GM23338 (cell line): Measurements from ENCODE around the gene APBA2. TPM values are rescaled to one million over a fixed set of nuclear protein-coding genes. Genes with fewer than 3 reads are reported as not detected.

Source experiments
- ATAC-seq: fragments of 200-7000 bp; cut with Tn5 transposase; 3 replicates; pipeline ENCODE4 v1.9.1; 2020
- DNase-seq: peaks from one replicate; pipeline ENCODE4 v3.0.0-alpha.2; 2015; ENCODE audit warnings: low spot score
- H2AFZ ChIP-seq: fragments of 200-600 bp; sonication (generic); 2 replicates; pipeline ENCODE4 v1.8.0; 2016; ENCODE audit warnings: antibody characterized with exemption, mild to moderate bottlenecking, moderate library complexity
- H3F3A ChIP-seq: fragments of 200-600 bp; sonication (generic); replicated peaks from 2 replicates; pipeline ENCODE4 v1.8.0; 2017; ENCODE audit warnings: antibody characterized with exemption, mixed run types, low read depth
- H3K27ac ChIP-seq: fragments of 200-600 bp; sonication (generic); 2 replicates; pipeline ENCODE4 v1.6.1; 2016; ENCODE audit warnings: low read depth
- H3K27me3 ChIP-seq: fragments of 200-600 bp; sonication (generic); 2 replicates; pipeline ENCODE4 v1.8.0; 2016; ENCODE audit warnings: mild to moderate bottlenecking, mixed run types, moderate library complexity; ENCODE audit not compliant: insufficient read depth
- H3K36me3 ChIP-seq: fragments of 200-600 bp; sonication (generic); 2 replicates; pipeline ENCODE4 v1.8.0; 2016; ENCODE audit warnings: mild to moderate bottlenecking; ENCODE audit not compliant: insufficient read depth
- H3K4me1 ChIP-seq: fragments of 200-600 bp; sonication (generic); 2 replicates; pipeline ENCODE4 v1.8.0; 2016; ENCODE audit warnings: mild to moderate bottlenecking, moderate library complexity; ENCODE audit not compliant: insufficient read depth
- H3K4me2 ChIP-seq: fragments of 200-600 bp; sonication (generic); 2 replicates; pipeline ENCODE4 v1.7.1; 2017; ENCODE audit warnings: mixed run types
- H3K4me3 ChIP-seq: fragments of 200-600 bp; sonication (generic); 2 replicates; pipeline ENCODE4 v1.6.1; 2016; ENCODE audit warnings: mixed run types
- H3K79me2 ChIP-seq: fragments of 200-600 bp; sonication (generic); replicated peaks from 2 replicates; pipeline ENCODE4 v1.8.0; 2017; ENCODE audit warnings: mild to moderate bottlenecking; ENCODE audit not compliant: insufficient read depth
- H3K9me2 ChIP-seq: fragments of 200-600 bp; sonication (generic); 2 replicates; pipeline ENCODE4 v1.8.0; 2017; ENCODE audit not compliant: insufficient read depth
- H4K20me1 ChIP-seq: fragments of 200-600 bp; sonication (generic); replicated peaks from 2 replicates; pipeline ENCODE4 v1.8.0; 2017; ENCODE audit warnings: mild to moderate bottlenecking; ENCODE audit not compliant: insufficient read depth
- H3K27ac Mint-ChIP-seq: 2 replicates; pipeline ENCODE4 v1.8.0; 2020; ENCODE audit warnings: inconsistent platforms, mild to moderate bottlenecking, moderate library complexity, mixed read lengths
- H3K27me3 Mint-ChIP-seq: 3 replicates; pipeline ENCODE4 v1.8.0; 2022; ENCODE audit warnings: low read depth, mild to moderate bottlenecking, moderate library complexity, mixed read lengths, inconsistent platforms; ENCODE audit not compliant: insufficient read depth, poor library complexity
- H3K36me3 Mint-ChIP-seq: 3 replicates; pipeline ENCODE4 v1.8.0; 2021; ENCODE audit warnings: low read depth, mild to moderate bottlenecking, inconsistent platforms, moderate library complexity, mixed read lengths
- H3K4me1 Mint-ChIP-seq: 3 replicates; pipeline ENCODE4 v1.8.0; 2020; ENCODE audit warnings: mild to moderate bottlenecking, inconsistent platforms, mixed read lengths
- H3K4me3 Mint-ChIP-seq: 3 replicates; pipeline ENCODE4 v1.8.0; 2021; ENCODE audit warnings: moderate library complexity, mild to moderate bottlenecking, inconsistent platforms, mixed read lengths
- H3K9me3 Mint-ChIP-seq: 3 replicates; pipeline ENCODE4 v1.8.0; 2020; ENCODE audit warnings: moderate library complexity, mild to moderate bottlenecking, inconsistent platforms, mixed read lengths
- CREB1 ChIP-seq: fragments of 250-450 bp; sonication (Bioruptor Pico); IDR thresholded peaks from 2 replicates; pipeline ENCODE4 v1.5.0; 2020; ENCODE audit warnings: low read depth, mild to moderate bottlenecking, moderate library complexity
- CTCF ChIP-seq, 2 experiments: fragments of 200-600 bp in 1 of 2; sonication (generic) in 1 of 2; conservative IDR thresholded peaks; 2 replicates each; pipeline versions ENCODE4 v1.5.1 to v1.6.1; 2016 to 2017; ENCODE audit warnings: antibody characterized with exemption in 2 of 2, low read depth in 2 of 2, mild to moderate bottlenecking in 2 of 2, moderate library complexity in 1 of 2
- EZH2 ChIP-seq: fragments of 200-600 bp; sonication (generic); IDR thresholded peaks from one replicate; pipeline ENCODE4 v1.8.0; 2017; ENCODE audit warnings: antibody characterized with exemption, mild to moderate bottlenecking, low read depth; ENCODE audit not compliant: unreplicated experiment
- EZH2phosphoT487 ChIP-seq: fragments of 200-600 bp; sonication (generic); IDR thresholded peaks from one replicate; pipeline ENCODE4 v1.8.1; 2018; ENCODE audit warnings: antibody characterized with exemption; ENCODE audit not compliant: unreplicated experiment
- JUNB ChIP-seq: IDR thresholded peaks from one replicate; pipeline ENCODE4 v1.6.1; 2016; ENCODE audit warnings: antibody characterized with exemption; ENCODE audit not compliant: unreplicated experiment
- NANOG ChIP-seq: IDR thresholded peaks from 2 replicates; pipeline ENCODE4 v1.6.1; 2016; ENCODE audit warnings: antibody characterized with exemption, borderline replicate concordance
- POLR2AphosphoS5 ChIP-seq: IDR thresholded peaks from 2 replicates; pipeline ENCODE4 v1.6.1; 2016; ENCODE audit warnings: antibody characterized with exemption, low read depth
- REST ChIP-seq: IDR thresholded peaks from one replicate; pipeline ENCODE4 v1.6.1; 2018; ENCODE audit warnings: antibody characterized with exemption; ENCODE audit not compliant: unreplicated experiment
- STAT1 ChIP-seq: IDR thresholded peaks from one replicate; pipeline ENCODE4 v1.6.1; 2016; ENCODE audit warnings: antibody characterized with exemption; ENCODE audit not compliant: unreplicated experiment
- ZNF114 ChIP-seq: fragments of 250-450 bp; sonication (Bioruptor Pico); IDR thresholded peaks from 2 replicates; pipeline ENCODE4 v1.5.0; 2020; ENCODE audit warnings: mild to moderate bottlenecking, moderate library complexity
- ZNF331 ChIP-seq: fragments of 250-450 bp; sonication (Bioruptor Pico); IDR thresholded peaks from 2 replicates; pipeline ENCODE4 v1.5.0; 2020; ENCODE audit warnings: low read depth, mild to moderate bottlenecking, moderate library complexity
- ZNF462 ChIP-seq: fragments of 250-450 bp; sonication (Bioruptor Pico); IDR thresholded peaks from 2 replicates; pipeline ENCODE4 v1.5.0; 2020; ENCODE audit warnings: mild to moderate bottlenecking, moderate library complexity
- polyA plus RNA-seq: library from polyadenylated mRNA; unstranded; fragments of >200 nt; fragmentation: Nextera tagmentation; extraction: Ambion mirVana; gene quantifications from 2 replicates; pipeline ENCODE4 v1.2.1, GENCODE V29; 2016
- total RNA-seq: library from RNA; depleted of rRNA; stranded (reverse); fragments of >200 nt; shearing (Covaris generic); gene quantifications from 2 replicates; pipeline ENCODE4 v1.2.3, GENCODE V29; 2014
- TF ChIP-seq, protein P1 (sequence below): IDR thresholded peaks from 2 replicates; pipeline ENCODE4 v1.6.1; 2016; ENCODE audit warnings: antibody characterized with exemption

The APBA2 gene
- total and polyA plus RNA-seq, 2 experiments from 2014 or later = 5.9 to 24.7 TPM

DNA sequence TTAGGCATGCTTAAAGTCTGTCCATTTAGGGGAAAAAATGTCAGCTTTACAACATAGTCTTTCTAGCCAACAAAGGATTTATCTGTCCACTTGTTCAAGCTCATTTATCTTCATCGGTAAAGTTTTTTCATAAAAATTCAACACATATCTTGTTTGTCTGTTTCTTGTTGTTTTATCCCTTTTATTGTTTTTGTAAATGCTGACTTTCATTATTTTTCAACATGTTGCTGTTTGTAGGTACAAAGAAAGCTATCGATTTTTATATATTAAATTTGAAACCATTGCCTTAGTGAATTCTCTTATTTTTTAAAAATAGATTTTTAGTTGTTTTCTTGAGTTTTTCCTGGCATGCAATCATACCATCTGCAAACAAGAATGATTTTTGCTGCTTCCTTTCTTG is 198.1 kb downstream of the APBA2 start:
- Mint-ChIP-seq H3K9me3 (peaks cover 7% of the 10 kb centered on the region; the same call in 2 of the 3 replicates), H3K4me3 (no peak overlapping the region), H3K36me3 (peaks cover 7% of the 10 kb centered on the region; the same call in 2 of the 3 replicates), H3K4me1 (no peaks in the 10 kb centered on the region), H3K27ac (no peak overlapping the region), H3K27me3 (peaks cover 2% of the 10 kb centered on the region)
- H3K4me2 ChIP-seq = no peak overlapping the region
- H3K4me3 ChIP-seq = no peak overlapping the region
- H3K79me2 ChIP-seq = no peaks in the 10 kb centered on the region
- DNase-seq (no peak), ATAC-seq (no peak)
- H2AFZ ChIP-seq = no peak overlapping the region
- no peaks in the 10 kb centered on the region for H3K36me3 ChIP-seq
- H3K27me3 ChIP-seq = no peaks in the 10 kb centered on the region
- no peak overlapping the region for H3K27ac ChIP-seq
- H3K4me1 ChIP-seq = no peaks in the 10 kb centered on the region
- no peaks in the 10 kb centered on the region for H3F3A ChIP-seq
- TF ChIP-seq POLR2AphosphoS5 = no peak
- no peak for TF ChIP-seq NANOG
- TF ChIP-seq EZH2 = no peak
- no peak for TF ChIP-seq ZNF331 (CRISPR knock-in tag)
- no peak for TF ChIP-seq ZNF462 (CRISPR knock-in tag)
- no peak for TF ChIP-seq JUNB
- TF ChIP-seq CTCF (conservative IDR thresholded peaks at IDR 0.05; ENCODE audit: low read depth in 2 of 2) = no peak
- no peak for TF ChIP-seq STAT1
- TF ChIP-seq CREB1 = no peak
- no peak for TF ChIP-seq EZH2phosphoT487
- TF ChIP-seq REST = no peak
- TF ChIP-seq, protein P1, sequence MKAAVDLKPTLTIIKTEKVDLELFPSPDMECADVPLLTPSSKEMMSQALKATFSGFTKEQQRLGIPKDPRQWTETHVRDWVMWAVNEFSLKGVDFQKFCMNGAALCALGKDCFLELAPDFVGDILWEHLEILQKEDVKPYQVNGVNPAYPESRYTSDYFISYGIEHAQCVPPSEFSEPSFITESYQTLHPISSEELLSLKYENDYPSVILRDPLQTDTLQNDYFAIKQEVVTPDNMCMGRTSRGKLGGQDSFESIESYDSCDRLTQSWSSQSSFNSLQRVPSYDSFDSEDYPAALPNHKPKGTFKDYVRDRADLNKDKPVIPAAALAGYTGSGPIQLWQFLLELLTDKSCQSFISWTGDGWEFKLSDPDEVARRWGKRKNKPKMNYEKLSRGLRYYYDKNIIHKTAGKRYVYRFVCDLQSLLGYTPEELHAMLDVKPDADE = no peak
- no peak for TF ChIP-seq ZNF114 (CRISPR knock-in tag)
- H4K20me1 ChIP-seq = no peaks in the 10 kb centered on the region
- H3K9me2 ChIP-seq = 0 out of 2 replicates have a peak, but pooled peaks cover 8% of the 10 kb centered on the region
